ENCODE data around the gene PCDHGB6.
"Not testable (repeated sequence)": the region's sequence is repeated elsewhere in the genome, so short reads cannot be mapped to it uniquely, and the experiment has no call there.

The PCDHGB6 gene

GRCh38 chr5:141389153-141390042 lies 18.4 kb upstream of the PCDHGB6 start:
- no peak for DNase-seq

GRCh38 chr5:141392429-141393198 lies 15.2 kb upstream of the PCDHGB6 start, which contains the start of gene PCDHGA8:
Gene PCDHGA8, plus strand, starts transcription at chr5:141392633. Its CDS starts 181 bp downstream, at chr5:141392814.
- no peak for DNase-seq

GRCh38 chr5:141393267-141393666 lies 14.6 kb upstream of the PCDHGB6 start:
- DNase-seq, result no peak

- DNase-seq, result not testable (repeated sequence)
Observed at GRCh38 chr5:141394401-141395187, 13.2 kb upstream of the PCDHGB6 start.

GRCh38 chr5:141397756-141398551 lies 9.9 kb upstream of the PCDHGB6 start, which contains the start of gene PCDHGB5:
Gene PCDHGB5, plus strand, starts transcription at chr5:141397947. Its CDS starts 181 bp downstream, at chr5:141398128.
- DNase-seq, result peak; percentile 44

- no peak for DNase-seq
Observed at GRCh38 chr5:141398608-141399007, 9.2 kb upstream of the PCDHGB6 start.

- DNase-seq, result no peak
Observed at GRCh38 chr5:141399555-141400258, 8.1 kb upstream of the PCDHGB6 start.

- no peak for DNase-seq
Observed at GRCh38 chr5:141402553-141403243, 5.1 kb upstream of the PCDHGB6 start, which contains the start of gene PCDHGA9. Gene PCDHGA9, plus strand, starts transcription at chr5:141402778. Its CDS starts 175 bp downstream, at chr5:141402953.

- no peak for DNase-seq
Observed at GRCh38 chr5:141403387-141403786, 4.4 kb upstream of the PCDHGB6 start.

GRCh38 chr5:141409598-141410306 lies 1.9 kb downstream of the PCDHGB6 start:
- DNase-seq, result no peak

GRCh38 chr5:141411575-141411974 lies 3.8 kb downstream of the PCDHGB6 start:
- DNase-seq, result no peak

- DNase-seq, result peak; percentile 67
Observed at GRCh38 chr5:141412854-141413539, 5.2 kb downstream of the PCDHGB6 start, which contains the start of gene PCDHGA10. Gene PCDHGA10, plus strand, starts transcription at chr5:141412987. Its CDS starts 189 bp downstream, at chr5:141413176.

GRCh38 chr5:141413540-141414069 lies 5.8 kb downstream of the PCDHGB6 start:
- DNase-seq, result no peak

GRCh38 chr5:141414548-141415274 lies 6.9 kb downstream of the PCDHGB6 start:
- not testable (repeated sequence) for DNase-seq

- DNase-seq, result not testable (repeated sequence)
Observed at GRCh38 chr5:141415275-141415618, 7.4 kb downstream of the PCDHGB6 start.

- DNase-seq, result peak; percentile 46
Observed at GRCh38 chr5:141417494-141418172, 9.8 kb downstream of the PCDHGB6 start, which contains the start of gene PCDHGB7. Gene PCDHGB7, plus strand, starts transcription at chr5:141417677. Its CDS starts 183 bp downstream, at chr5:141417860.
